Stimulated activated CD4-positive, alpha-beta T cell treated with anti-CD3 and anti-CD28 coated beads, Interleukin-1b, Interleukin-23, amount 100 ng/mL, for 24 hours (primary cell): ENCODE results near the gene BRMS1L.
"Not testable (repeated sequence)": the region's sequence is repeated elsewhere in the genome, so short reads cannot be mapped to it uniquely, and the experiment has no call there.

Experiments used
- DNase-seq, 4 experiments: peaks; one replicate each; pipeline ENCODE4 v3.0.0-alpha.2; 2020; ENCODE audit warnings: low read depth in 4 of 4, low spot score in 1 of 4

Gene BRMS1L

DNA sequence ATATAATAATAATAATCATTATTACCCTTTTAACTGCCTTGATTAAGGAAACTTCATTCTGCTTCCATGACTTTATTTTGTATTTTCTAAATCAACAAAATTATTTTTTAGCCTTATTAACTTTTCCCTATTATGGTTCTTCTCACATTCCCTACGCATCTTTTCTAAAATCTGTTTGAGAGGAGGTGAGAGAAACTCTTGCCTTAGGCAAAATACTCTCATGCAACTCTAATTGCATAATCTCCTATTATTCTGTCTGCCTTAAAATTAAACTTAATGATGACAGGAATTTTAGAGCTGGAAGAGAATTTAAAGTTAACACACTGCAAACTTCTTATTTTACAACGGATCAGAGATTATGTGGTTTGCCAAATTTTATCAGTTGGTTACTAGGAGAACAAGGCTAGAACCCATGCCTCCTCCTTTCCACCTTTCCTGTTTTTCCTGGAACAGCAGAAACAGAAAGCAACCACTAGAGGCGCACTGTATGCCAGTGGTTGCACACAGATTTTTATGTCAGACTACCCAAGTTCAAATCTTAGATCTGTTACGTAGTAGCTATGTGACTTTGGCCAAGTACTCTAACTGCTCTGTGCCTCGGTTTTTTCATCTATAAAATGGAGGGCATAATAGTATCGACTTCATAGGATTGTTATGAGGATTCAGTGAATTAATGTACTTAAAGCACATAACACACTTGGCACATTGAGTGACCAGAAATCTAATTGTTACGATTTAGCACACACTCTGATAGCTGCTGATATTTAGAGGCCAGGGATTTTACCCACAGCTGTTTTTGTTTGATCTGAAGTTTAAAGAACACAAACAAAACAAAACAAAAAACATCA lies 4.3 kb upstream of the BRMS1L start:
- DNase-seq, result no peak

DNA sequence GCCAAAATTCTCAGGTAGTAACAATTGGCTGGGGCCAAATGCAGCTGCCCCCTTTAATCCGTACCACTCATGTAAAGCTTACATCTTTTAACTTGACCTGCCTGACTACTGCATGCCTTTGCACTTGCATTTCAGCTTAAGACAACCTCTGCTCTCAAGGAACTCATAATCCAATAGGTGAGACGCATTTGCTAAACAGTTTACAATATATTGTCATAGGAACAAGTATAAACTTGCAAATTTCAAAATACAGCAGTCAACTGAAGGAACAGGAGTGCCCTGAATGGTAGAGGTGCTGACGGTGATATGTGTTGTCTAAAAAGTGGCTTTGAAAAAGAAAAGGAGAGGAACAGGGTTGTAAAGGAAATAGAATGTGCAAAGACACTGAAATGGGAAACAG lies 3.6 kb upstream of the BRMS1L start:
- DNase-seq, result no peak

DNA sequence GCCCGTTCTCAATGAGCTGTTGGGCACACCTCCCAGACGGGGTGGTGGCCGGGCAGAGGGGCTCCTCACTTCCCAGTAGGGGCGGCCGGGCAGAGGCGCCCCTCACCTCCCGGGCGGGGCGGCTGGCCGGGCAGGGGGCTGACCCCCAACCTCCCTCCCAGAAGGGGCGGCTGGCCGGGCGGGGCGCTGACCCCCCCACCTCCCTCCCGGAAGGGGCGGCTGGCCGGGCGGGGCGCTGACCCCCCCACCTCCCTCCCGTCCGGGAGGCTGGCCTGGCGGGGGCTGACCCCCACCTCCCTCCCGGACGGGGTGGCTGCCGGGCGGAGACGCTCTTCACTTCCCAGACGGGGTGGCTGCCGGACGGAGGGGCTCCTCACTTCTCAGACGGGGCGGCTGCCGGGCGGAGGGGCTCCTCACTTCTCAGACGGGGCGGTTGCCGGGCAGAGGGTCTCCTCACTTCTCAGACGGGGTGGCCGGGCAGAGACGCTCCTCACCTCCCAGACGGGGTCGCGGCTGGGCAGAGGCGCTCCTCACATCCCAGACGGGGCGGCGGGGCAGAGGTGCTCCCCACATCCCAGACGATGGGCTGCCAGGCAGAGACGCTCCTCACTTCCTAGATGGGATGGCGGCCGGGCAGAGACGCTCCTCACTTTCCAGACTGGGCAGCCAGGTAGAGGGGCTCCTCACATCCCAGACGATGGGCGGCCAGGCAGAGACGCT lies 1.5 kb upstream of the BRMS1L start:
- not testable (repeated sequence) for DNase-seq

DNA sequence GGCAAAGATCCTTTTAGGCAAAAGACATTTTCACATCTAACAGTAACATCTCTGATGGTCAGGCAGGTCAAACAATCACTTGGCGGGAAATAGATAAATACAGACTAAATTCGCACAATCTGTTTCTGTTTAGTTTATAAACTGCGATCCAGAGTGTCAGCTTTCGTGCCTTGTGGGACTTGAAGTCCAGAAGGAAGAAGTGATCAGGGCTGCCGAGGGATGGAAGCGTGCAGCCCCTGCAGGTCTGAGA lies 245 bp upstream of the BRMS1L start:
- DNase-seq, result no peak

DNA sequence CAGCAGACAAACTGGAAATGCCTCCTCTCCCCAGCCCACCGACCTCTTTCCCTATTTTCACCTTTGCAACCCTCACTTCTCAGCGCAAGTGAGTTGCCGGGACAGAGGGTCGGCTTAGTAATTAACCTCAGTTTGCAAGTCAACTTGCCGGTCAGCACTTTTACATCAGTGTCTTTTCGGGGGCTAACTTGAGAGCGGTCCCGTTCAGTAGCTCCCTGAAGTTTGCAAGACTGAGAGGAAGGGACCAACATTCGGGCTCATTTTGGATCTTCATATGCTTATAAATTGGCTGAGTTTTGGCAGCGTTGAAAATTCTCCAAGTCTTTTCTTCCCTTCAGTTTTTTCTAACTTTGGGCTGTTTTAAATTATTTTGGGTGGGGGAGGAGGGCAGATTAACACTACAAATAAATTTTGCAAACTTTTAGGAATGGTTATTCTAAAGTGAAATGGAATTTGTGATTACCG lies 846 bp downstream of the BRMS1L start:
- DNase-seq, result no peak

DNA sequence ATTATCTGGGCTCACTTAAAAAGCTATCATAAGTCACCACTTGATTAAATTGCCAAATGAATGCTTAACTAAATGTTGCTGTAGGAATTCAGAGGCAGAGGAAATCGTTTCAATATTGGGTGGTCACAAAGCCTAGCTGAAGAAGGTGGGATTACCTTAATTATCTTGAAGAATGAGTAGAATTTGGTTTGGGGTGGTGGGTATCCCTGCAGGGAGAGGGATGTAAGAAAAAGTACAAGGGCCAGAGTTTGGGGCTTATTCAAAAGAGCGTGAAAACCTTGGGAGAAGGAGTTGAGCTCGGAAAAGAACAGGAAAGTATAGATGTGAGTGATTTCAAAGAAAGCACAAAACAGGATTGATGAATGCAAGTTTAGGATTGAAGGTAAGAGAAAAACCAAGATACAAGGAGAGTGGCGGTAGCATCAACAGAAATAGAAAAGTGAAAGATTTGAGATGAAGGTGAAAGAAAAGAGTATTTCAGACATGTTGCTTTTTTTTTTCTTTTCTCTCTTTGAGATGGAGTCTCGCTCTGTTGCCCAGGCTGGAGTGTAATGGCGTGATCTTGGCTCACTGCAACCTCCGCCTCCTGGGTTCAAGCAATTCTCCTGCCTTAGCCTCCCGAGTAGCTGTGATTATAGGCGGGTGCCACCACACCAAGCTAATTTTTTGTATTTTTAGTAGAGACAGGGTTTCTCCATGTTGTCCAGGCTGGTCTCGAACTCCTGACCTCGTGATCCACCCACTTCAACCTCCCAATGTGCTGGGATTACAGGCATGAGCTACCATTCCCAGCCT lies 1.7 kb downstream of the BRMS1L start:
- DNase-seq, result no peak

DNA sequence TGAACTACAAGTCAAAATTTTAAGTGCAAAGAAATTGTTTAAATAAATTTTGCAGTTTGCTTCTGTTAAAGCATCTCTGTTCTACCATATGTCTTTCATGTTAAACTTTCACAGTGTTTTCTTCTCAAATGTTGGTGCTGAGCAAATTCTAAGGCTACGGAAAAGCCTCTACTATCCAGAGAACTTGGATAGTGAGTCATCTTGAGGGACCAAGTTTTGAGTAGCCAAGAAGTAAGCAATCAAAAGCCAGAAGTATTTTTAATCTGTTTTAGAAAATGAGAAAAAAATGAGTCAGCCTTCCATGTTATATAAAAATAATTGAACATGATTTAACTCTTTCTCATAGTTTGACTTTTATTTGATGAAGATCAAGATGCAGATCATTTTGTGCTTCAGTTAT lies 3.3 kb downstream of the BRMS1L start:
- no peak for DNase-seq

DNA sequence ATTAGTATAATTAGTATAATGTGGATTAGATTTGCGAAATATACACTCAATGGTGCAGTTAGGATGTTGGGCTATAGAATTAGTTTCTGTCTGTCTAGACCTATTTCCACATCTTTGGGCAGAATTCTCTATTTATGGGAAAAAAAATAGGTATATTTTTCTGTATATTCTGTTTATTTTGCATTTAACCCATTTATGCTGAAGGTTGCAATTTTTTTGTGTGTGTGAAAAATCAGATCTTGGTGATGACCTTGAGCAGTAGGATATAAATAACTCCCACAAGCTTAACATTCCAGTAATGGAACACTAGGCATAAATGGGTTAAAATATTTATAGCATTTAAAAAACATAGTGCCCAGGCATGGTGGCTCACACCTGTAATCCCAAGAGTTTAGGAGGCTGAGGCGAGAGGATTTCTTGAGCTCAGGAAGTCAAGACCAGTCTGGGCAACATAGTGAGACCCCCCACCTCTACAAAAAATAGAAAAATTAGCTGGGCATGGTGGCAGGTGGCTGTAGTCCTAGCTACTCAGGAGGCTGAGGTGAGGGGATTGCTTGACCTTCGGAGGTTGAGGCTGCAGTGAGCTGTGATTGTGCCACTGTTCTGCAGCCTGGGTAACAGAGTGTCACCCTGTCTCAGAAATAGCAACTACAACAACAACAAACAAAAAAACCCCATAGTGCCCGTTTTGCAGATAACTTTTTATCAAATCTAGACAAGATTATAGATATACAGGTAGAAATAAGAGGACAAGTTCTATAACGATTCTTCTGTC lies 9.3 kb downstream of the BRMS1L start:
- no peak for DNase-seq

DNA sequence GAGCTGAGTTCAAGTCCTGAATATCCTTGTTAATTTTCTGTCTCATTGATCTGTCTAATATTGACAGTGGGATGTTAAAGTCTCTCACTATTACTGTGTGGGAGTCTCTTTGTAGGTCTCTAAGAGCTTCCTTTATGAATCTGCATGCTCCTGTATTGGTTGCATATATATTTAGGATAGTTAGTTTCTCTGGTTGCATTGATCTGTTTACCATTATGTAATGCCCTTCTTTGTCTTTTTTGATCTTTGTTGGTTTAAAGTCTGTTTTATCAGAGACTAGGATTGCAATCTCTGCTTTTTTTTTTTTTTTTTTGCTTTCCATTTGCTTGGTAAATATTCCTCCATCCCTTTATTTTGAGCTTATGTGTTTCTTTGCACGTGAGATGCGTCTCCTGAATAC lies 15.6 kb downstream of the BRMS1L start:
- DNase-seq, result not testable (repeated sequence)

DNA sequence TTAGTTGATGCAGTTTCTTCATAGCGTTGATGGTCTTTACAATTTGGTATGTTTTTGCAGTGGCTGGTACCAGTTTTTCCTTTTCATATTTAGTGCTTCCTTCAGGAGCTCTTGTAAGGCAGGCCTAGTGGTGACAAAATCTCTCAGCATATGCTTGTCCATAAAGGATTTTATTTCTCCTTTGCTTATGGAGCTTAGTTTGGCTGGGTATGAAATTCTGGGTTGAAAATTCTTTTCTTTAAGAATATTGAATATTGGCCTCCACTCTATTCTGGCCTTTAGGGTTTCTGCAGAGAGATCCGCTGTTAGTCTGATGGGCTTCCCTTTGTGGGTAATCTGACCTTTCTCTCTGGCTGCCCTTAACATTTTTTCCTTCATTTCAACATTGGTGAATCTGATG lies 16.1 kb downstream of the BRMS1L start:
- DNase-seq, result not testable (repeated sequence)

DNA sequence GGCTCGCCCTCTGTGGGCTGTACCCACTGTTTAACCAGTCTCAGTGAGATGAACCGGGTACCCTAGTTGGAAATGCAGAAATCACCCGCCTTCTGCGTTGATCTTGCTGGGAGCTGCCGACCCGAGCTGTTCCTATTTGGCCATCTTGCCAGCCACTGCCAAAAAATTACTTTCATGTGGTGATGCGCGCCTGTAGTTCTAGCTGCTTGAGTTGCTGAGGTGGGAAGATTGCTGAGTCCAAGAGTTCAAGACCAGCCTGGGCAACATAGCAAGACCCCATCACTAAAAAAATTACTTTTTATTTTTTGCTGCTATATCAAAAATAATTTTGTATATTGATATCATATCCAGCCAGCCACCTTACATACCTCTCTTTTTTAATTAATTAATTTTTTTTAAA lies 18.4 kb downstream of the BRMS1L start:
- no peak for DNase-seq

DNA sequence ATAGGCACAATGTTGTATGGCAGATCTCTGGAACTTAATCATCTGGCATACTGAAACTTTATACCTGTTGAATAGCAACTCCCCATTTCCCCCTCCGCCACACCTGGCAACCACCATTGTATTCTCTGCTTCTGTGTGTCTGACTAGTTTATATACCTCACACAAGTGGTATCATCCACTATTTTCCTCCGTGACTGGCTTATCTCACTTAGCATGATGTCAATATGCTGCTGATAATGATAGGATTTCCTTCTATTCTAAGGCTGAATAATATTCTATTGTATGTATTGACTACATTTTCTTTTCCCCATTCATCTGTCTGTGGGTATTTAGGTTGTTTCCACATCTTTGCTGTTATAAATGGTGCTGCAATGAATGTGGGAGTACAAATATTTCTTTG lies 21.5 kb downstream of the BRMS1L start:
- DNase-seq, result no peak

DNA sequence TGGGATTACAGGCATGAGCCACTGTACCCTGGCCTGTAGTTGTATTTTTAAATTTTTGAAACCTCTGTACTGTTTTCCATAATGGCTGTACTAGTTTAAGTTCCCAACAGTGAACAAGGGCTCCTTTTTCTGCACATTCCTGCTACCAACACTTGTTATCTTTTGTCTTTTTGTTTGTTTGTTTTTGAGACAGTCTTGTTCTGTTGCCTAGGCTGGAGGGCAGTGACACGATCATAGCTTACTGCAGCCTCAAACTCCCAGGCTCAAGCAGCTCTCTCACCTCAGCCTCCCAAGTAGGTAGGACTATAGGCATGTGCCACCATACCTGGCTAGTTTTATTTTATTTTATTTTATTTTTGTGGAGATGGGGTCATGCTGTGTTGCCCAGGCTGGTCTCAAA lies 23.0 kb downstream of the BRMS1L start:
- no peak for DNase-seq

DNA sequence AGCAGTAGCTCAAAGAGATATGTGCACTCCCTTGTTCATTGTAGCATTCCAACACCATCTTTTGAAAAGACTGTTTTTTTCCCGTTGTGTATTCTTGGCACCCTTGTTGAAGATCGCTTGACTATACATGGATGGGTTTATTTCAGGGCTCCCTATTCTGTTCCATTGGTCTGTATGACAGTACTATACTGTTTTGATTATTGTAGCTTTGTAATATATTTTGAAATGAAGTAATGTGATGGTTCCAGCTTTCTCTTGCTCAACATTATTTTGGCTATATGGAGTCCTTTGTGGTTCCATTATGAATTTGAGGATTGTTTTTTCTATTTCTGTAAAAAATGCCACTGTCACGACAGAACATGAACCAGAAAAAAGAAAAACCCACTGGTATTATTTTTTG lies 25.7 kb downstream of the BRMS1L start:
- DNase-seq, result no peak

DNA sequence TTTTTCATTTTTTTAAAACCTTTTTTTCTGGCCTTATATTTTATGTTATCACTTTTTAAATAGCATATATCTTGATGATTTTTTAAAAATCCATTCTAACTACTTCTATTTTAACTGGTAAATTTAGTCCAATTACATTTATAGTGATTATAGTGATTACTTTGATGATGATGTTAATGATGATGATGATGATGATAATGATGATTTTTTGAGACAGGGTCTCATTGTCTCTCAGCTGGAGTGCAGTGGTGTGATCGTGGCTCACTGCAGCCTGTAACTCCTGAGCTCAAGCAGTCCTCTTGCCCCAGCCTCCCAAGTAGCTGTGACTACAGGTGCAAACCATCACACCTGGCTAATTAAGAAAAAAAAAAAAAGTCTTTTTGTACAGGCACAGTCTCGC lies 27.1 kb downstream of the BRMS1L start:
- no peak for DNase-seq

DNA sequence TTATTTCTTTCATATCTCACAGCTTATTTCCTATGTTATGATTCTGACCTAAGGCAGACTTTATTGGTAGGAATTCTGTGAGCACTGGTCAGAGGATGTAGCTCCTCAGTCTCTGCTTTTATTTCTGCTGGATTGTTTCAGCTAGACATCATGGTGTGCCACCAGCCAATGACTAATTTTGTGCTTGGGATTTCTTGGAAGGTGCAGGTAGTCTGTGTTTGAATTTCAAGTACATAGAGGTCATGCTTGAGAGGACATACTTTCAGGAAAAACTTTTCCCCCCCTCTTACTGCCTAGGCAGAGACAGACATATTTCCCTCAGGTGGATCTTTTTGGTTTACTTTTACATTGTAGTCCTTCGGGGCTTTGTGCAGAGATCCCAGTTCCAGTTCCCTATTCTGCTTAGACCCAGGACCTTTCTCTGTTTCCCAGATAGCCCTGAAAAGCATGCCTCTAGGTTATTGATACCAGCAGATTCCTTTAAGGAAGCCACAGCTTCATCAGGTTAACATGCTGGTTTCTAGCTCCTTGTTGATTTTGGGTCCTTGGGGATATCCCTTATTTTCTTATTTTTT lies 28.6 kb downstream of the BRMS1L start:
- DNase-seq, result no peak

DNA sequence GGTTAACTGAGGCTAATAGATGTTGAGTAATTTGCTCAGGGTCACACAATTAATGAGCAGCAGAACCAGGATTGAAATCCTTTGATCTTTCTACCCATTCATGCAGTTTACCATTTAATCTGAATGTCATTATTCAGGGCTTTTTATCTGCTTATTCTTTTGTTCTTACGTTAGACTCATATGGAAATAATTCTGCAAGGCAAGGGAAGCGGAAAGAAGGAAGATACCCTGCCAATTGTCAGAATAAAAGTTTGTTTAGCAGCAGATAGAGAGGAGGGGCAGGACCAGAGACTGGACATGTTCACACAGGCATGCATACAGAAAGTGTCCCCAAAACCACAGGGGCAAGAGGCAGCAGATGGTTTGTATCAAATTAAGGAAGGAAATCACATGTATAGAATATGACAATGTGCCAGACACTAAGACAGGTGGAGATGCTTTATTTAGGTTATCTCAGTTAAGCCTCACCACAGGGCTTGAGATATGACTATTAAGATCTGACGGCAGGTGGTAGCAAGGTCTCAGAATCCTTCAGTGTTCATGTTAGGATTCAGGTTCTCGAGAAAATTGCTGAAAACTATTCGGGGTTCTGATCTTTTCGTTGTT lies 29.8 kb downstream of the BRMS1L start:
- no peak for DNase-seq

DNA sequence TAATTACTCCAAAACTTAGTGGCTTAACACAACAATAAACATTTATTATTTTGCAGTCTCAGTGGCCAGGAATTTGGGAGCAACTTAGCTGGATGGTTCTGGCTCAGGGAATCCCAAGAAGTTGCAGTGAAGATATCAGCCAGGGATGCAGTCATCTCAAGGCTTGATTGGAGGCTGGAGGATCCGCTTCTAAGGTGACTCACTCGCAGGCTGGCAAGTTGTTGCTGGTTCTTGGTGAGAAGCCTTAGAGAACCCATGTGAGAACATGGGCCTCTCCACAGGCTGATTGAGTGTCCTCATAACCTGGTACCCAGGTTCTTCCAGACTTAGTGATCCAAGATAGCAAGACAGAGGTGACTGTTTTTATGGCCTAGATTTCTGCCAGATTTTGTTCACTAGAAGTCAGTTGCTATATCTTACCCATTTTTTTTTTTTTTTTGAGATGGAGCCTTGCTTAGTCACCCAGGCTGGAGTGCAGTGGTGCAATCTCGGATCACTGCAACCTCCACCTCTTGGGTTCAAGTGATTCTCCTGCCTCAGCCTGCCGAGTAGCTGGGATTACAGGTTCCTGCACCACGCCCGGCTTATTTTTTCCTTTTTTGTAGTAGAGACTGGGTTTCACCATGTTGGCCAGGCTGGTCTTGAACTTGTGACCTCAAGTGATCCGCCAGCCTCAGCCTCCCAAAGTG lies 32.5 kb downstream of the BRMS1L start:
- DNase-seq, result no peak

DNA sequence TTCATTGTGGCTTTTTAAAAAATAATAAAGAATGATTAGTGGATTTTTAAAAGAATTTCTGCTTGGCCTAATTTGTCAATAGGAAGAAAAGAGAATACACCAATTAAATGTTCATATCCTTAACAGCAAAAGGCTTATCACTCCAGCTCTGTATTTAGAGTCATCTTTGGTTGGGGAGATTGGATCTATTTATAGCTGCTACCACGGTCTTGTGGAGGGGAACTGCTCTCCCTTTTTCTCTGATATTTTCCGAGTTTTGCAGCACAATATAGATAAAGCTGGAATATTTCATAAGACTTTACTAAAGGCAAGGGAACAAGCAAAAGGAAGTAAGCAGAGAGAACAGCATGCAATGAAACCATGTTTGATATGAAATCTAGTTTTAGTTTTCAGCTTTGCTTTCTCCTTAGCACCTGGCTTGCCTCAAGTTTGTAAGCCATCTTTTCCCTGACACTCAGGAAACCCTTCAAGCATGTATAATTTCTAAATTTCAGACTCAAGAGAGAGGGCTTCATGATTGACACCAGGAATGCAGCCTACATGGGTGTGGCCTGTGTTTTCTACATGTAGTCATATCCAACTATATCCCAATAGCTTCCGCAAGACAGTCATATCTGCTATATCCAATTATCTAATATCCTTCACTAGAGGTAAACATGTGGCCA lies 35.2 kb downstream of the BRMS1L start:
- no peak for DNase-seq
